Activated CD4-positive, alpha-beta T cell treated with anti-CD3 and anti-CD28 coated beads, Interleukin-2, Interleukin-4, amounts not matched to agents 100 ng/mL and 50 ng/mL, durations not matched to agents 16 hours and 8 hours (primary cell): ENCODE results near the gene BARHL2.

Experiments
- DNase-seq: peaks from one replicate; pipeline ENCODE4 v3.0.0-alpha.2; 2020; ENCODE audit warnings: low spot score

BARHL2 gene

DNA sequence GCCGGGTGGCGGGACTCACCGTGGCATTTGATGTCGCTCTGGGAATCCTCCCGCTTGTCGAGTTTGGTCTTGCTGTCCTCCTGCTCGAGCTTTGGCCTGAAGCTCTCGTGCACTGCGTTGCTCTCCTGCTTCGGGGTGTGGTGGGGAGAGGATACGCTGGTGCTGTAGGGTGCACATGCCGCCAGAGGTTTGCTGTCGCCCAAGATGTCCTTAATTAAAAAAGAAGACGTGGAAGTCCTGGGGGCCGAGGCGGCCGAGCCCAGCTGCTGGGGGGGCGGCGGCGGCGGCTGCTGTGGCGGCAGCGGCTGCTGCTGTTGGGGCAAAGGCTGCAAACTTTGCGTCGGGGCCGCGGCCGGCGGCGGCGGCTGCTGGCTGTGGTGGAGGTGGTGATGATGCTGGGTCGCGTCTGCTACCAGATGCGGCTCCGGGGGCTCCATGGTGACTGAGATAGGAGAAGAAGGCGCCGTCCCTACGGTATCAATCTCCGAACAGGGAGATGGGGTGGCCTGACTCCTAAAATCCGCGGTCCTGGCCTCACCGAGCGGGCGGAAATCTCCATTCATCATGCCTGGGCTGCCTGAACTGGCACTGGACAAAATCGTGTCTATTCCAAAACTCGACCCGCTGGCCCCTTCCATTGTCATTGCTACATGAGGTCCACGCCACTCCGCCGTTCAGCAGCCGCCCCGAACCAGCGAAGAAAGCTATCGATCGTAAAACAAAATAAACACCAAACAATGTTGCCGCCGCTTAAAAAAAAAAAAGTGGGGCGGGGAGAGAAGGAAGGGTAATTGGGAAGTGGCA lies at the start of gene BARHL2:
Gene BARHL2, minus strand, starts transcription at position 751 of the 804 bp plus-strand sequence. Its CDS starts 107 bp downstream, at position 644.
- no peak for DNase-seq

DNA sequence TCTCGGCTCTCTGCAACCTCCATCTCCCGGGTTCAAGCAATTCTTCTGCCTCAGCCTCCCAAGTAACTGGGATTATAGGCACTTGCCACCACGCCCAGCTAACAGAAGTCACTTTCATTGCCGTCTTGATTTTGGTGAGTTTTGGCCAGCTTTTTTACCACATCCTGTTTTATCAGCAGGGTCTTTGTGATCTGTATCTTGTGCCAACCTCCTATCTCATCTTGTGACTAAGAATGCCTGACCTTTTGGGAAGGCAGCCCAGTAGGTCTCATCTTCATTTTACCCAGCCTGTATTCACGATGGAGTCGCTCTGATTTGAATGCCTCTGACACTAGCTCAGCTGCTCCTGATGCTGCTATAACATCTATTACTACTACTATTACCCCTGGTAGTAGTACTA lies 46.8 kb upstream of the BARHL2 start:
- no peak for DNase-seq

DNA sequence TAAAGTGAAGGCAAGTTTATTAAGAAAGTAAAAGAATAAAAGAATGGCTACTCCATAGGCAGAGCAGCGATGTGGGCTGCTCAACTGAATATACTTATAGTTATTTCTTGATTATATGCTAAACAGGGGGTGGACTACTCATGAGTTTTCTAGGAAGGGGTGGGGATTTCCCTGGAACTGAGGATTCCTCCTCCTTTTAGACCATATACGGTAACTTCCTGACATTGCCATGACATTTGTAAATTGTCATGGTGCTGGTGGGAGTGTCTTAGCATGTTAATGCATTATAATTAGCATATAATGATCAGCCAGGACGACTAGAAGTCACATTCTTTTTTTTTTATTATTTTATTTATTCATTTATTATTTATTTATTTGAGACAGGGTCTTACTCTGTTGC lies 46.4 kb upstream of the BARHL2 start:
- no peak for DNase-seq

DNA sequence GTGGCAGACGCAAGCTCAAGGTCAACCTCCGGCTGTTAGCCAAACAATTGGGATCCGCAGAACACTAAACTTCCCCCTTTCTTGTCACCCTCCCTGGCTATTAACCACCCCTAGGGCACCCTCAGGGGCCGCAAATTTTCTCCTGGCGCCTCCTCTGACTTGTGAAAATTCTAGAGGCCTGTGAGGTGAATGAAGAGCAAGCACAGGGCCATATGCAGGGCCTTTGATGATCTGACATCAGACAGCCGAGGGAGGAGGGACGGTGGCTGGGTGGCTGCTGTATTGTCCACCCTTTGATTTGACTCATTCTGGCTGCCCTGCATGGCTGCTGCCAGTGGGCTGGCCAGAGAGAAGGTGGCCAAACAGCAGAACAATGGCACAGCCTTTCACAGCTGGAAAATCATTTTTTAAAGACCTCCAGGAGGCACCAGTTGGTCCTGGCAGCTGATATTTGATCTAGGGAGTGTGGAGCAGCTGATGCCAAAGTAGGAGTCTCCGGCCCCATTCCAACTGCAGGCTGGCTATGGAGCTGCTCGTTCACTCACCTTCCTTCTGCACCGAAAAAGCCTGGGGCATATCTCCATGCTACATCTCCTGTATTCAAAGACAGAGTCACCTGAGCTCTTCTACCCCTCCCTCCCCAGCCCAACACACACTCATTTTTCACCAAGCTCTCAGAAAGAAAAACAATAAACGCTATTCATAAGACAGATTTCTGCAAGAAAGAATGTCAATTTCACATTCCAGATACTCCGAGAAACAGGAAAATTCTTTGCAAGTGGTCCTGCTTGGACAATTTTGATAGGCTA lies 44.9 kb upstream of the BARHL2 start:
- DNase-seq, result no peak

DNA sequence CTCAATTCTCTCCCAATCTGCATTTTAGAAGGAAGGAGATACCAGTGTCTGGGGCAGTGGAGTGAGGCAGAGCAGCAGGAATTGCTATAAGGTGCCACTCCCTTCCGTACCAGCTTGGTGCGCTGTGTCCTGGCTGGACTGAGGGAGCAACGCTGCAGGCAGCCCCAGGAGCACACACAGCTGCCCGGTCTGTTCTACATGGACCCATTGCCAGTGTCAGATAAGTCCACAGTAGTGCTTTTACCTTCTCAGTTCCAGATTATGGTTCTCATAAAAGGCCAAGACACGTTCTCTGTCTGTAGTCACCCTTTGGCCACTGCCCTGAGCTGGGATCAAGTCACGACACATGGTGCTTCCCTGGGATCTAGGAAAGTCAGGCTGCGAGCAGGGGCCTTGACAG lies 44.1 kb upstream of the BARHL2 start:
- DNase-seq, result no peak

DNA sequence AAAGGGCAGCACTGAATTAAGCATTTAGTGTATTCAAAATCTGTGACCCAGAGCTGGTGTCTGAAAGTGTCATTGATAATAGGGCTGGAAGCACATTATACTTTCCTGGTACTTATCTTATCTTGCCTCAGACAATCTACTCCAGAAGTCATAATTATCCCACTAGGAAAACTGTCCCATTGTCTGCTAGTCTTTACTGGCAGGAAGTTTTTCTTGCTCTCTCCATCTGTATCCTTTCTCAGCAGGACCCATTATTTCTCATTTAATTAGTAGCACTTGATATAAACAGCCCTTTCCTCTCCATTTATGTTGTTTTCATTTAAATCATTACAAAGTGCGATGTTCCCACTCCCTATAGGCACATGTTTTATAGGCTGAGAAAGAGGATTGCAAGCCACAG lies 36.5 kb upstream of the BARHL2 start:
- DNase-seq, result no peak

DNA sequence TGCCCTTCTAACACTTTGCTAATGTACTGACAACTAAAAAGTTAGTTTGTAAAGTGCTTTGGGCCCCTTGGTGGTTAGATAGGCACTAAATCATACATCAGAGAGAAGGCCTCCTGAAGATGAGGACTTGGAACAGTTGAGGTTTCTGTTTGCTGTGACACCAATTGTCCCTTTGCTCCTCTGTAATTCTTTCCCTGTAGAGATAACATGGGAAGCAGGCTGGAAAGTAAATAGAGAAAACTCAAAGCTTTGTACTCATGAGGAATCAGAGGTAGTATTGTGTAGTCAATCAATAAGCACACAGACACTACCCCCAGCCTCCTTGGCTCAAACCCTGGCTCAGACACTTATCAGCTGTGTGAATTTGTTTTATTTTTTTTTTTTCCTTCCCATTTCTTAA lies 31.6 kb upstream of the BARHL2 start:
- DNase-seq, result no peak

DNA sequence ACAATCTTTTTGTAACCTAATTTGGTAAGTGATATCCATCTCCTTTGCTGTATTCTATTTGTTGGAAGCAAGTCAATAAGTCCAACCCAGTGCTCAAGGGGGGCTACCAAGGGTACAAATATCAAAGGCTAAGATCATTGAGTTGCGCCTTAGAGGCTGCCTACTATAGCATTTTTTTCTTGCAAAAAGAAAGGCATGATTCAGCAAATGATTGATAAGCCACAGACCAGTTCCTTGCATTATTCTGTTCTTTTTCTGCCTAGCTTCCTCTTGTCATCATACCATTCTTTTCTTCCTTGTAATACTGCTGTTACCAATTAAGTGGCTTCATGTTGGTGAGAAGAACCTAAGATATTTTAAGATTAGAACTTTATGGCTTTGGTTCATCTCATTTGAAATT lies 29.8 kb upstream of the BARHL2 start:
- DNase-seq, result no peak

DNA sequence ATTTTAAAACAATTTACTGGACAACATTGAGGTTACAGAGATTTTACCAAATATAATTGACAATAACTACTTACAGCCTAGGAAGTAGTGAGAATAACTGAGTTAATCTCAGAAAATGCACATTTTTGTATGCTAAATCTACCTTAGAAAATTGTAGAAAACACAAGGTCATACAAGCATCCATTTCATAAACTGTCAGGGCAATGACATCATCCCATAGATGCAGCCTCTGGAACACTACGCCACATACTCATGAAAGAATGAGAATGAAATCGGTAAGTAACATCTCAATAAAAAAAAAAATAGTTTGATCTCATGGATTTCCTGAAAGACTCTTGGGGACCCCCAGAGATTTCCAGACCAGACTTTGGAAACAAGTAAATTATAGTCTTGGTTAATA lies 28.9 kb upstream of the BARHL2 start:
- no peak for DNase-seq

DNA sequence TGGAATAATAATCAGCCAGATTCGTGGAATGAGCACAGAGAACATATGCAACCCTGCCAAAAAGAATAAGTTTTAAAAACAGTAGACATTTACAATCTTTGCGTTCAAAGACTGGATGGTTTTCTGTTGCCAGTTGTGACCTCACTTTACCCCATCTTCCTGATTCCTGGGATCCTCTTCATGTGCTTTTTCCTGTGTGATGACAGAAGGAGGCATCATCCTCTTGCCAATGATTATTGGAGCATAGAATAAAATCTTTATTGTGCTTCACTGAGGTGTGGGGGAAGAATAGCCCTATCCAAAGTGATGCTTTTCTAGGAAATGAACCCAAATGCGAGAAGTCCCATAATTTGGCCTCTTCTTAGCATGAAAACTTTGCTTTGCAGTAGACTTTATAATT lies 15.0 kb upstream of the BARHL2 start:
- no peak for DNase-seq

DNA sequence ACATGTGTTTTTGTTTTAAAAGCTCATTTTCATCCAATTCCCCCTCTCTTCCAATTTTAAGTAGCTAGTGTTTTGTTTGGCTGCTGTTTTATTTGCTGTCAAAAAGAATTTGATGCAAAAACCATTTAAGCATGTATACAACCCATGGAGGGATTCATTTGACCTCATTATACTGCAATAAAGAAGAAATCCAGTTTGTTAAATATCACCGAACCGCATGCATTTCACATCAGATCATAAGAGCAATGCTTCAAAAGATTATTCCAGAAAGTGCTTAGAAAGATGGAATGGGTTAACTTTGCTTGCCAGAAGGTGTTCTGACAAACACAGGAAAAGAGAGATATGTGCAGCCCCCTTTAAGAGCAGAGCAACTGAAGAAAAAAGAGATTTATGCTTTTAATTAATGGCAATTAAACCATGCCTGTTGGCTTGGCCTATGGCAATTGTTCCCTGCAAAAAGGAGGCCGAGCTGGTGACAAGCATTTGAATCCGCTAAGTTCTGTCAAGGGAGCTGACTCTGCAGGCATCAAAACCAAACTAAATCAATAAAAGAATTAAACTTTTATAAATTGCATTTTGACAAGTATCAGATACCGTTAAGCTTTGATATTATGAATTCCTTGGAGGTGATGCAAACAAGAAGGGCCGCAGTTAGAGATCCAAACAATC lies 14.4 kb upstream of the BARHL2 start:
- no peak for DNase-seq

DNA sequence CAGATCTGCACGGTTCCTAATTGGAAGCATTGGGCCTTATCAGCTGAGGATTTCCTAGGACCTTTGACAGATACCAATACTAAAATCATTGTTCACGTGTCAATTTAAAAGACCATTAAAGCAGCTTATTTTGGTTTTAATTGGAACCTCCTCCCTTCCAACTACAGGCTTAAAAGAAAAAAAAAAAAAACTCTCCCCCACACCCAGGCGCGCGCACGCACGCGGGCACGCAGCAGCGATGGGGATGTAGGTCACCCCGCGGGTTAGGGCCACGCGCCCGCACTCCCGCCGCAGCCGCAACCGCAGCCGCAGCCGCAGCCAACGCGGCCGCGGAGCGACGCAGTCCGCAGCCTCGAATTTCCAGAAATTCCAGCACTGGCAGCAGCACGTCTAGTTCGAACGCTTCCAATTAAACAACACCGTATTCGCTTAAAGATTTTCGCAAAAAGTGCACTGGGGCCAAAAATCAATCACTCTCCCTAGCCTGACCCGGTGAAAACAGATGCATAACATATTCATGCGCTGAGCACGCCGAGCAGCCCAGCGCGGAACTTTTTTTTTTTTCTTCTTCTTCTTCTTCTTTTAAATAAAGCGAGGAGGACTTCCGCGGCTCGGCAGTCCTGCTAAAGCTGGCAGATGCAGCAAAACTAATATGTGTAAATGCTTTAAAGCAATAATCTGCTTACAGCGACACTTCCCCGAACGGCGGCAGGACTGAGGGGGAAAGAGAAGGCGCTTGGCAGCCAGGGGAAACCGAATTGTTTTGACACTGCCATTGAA lies 13.3 kb upstream of the BARHL2 start:
- DNase-seq, result no peak

DNA sequence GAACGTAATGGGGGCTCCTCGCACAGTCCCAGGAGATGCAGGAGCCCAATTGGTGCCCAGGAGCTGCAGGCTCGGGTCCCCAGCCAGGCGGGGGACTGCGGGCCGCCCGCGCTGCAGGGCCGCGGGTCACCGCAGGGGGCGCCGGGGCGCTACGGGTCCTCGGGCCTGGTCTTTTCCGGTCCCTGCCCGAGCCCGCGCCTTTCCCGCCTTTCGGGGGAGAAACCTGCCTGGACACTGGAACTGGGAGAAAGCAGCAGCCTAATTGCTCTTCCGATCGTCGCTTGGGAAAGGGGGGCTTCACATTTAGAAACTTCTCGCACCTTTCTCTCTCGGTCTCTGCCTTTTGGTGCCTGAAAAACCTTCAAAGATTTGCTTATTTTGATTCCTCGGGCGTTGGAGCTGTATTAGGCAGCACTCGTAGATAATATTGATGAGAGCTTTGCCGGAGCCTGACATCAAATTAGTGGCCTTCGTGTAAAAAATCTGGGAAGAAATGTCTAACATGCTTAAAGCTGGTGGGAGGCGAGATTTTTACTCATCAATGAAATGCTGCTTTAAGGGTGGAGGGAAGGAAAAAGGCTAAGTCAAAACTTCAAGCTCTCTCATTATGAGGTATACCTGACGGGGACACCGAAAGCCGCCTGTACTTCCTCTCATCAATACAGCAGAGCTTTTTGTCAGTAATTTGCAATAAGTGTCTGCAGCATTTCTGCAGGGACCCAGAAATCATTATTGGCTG lies 12.6 kb upstream of the BARHL2 start:
- DNase-seq, result no peak

DNA sequence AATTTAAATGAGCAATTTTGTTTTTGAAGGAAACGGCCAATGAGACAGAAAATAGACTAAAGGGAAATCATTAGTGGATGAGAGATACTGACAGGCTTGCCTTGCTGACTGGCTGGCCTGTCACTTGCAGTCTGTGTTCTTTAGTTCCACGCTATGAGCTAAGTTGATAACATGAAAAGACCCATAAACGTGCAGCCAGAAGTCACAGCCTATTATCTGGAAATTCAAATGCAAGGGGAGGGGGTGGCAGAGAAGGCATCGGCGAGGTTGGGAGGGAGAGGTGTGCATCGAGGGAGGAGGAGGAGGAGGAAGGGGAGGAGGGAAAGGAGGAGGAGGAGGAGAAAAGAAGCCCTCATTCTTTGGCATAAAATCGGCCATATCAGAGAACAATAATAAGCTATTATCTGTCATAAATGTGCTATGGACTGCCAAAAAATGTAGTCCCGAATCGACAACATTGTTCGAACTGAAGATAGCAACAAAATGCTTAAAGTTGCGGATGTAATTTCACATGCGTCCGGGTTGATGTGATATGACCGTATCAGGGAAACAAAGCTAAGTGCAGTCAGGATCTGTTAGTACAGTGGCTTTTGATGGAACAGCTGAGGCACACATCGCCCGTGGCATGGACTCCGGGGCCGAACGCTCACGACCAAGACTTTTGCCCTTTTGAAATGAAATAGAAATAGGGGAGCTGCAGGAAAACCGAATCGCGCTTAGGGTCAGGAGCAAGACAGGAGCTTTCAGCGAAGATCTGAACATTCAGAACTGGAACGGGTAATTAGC lies 11.6 kb upstream of the BARHL2 start:
- DNase-seq, result no peak

DNA sequence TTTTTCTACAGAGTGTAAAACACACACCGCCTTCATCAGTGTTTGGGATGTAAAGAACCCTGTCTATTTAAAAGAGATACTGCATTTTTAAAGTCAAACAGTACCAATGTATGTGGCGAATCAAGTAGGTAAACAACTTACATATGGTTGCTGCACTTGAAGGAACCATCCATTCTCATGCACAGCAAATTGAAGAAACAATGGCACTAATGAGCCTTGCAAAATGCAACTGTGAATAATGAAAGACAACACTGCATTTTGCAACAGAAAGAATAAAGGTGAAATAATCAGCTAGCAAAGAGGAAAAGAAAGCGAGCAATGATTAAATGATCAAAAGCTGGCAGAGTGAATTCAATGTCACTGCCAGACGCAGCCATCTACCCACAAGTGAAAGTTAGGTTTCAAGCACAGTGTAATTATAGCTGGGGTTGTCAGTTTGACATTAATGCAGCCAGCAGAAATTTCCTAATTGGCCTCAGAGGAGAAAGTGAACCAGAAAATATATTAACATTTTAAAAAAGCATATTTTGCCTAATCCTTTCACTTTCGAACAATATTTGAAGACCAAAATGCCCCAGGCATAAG lies 10.9 kb upstream of the BARHL2 start:
- DNase-seq, result no peak

DNA sequence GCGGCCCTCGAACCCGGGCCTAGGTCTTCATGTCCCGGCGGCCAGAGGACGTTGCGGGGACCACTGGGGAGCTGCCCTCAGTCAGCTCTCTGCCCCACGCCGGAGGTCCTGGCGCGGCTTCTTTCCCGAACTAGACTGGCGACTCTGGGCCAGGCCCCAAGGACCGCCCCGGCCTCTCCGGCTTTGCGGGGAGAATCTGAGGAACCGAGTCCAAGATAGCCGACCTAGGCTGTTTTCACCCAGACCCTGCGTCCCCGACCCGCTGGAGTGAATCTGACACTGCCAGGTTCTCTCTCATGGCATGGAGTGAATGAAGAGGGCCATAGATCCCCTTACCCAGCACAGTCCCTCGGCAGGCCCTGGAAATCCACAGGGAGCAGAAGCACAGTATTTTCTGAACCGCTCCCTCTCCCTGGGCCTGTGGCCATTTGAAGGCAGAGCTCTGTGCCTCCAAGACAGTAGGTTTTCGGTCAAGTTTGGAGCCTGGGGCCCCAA lies 9.9 kb upstream of the BARHL2 start:
- no peak for DNase-seq

DNA sequence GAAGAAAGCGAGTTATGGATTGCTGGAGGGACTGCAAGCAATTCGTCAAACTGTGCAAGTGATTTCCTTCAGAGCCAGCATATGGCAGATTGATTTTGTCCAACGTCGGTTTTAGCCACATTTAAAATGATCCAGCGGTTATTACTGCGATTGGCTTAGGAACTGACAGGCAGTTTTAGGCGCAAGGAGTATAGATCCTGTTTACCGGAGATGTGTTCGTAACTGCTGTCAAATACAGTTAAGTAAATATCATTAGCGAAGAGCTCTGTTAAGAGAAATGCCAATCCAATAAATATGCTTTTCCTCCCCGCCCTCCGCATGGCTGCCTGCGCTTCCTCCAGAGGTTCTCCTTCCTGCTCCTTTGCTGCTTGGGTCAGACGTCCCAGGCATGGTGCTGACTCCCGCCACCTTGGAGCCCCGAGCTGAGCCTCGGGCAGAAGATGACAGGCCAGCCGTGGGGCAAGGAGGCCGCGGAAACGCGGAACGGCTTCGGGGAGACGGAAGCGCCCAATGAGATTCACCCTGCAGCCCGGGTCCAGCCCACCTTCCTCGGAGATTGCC lies 9.4 kb upstream of the BARHL2 start:
- DNase-seq, result no peak

DNA sequence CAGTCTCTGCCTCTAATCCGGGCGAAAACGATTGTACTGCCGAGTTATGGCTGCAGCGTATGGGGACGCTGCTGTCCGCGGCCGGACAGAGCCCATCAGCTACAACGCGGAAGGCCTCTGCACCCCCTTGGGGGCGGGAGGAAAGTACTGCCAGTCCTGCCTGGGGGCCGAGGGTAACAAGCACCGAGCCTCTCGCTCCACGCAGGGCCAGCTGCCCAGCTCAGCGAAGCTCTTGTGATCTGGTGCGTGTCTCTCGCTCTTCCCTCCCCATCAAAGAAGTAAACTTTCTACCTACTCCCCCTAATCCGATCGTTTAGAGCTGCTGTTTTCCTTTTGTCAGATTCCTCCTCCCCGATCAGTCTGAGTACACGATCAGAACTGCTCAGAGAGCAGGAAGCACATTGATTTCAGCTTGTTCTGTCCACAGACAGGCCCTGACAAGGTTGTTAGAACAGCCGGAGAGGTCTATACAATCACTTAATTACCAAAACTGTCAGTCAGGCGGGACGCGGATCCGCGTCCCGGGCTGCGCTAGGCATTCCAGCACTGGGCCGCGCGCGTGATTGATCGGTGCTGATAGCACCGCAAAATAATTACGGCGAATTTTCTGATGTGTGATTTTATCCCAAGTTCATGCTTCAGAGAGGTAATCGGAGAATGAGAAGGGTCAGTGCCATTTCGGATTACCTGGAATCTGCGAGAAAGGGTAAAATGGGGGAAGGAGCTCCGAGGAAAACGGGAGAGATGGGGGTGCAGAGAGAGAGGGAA lies 8.7 kb upstream of the BARHL2 start:
- DNase-seq, result no peak
